Myocyte (in vitro differentiated cells): Measurements from ENCODE around the gene FRAT1. TPM values are rescaled to one million over a fixed set of nuclear protein-coding genes. Genes with fewer than 3 reads are reported as not detected.

Source experiments
- DNase-seq: peaks from one replicate; pipeline ENCODE4 v3.0.0-alpha.2; 2012; ENCODE audit warnings: low read depth
- total RNA-seq: library from RNA; depleted of rRNA; stranded (reverse); fragments of >200 nt; gene quantifications from 2 replicates; pipeline ENCODE4 v1.2.3, GENCODE V29; 2014

FRAT1 gene
- total RNA-seq, 1 donor from 2014 or later: 1.8 TPM

- no peak for DNase-seq
These were observed 46.8 kb downstream of the FRAT1 start for GRCh38 chr10:97365761-97366351.

- DNase-seq: no peak
These were observed 47.5 kb downstream of the FRAT1 start for GRCh38 chr10:97366572-97366971.

- DNase-seq: no peak
These were observed 48.1 kb downstream of the FRAT1 start for GRCh38 chr10:97367126-97367649.

Other genes starting within 250 kb of the FRAT1 start
- 0.03 and 0.05 TPM in 2 replicates for gene SLIT1, start 133.3 kb upstream of the FRAT1 start, total RNA-seq
- 4.7 and 4.8 TPM in 2 replicates for gene ARHGAP19, start 26.6 kb upstream of the FRAT1 start, total RNA-seq
- 6.5 and 7.6 TPM in 2 replicates for gene FRAT2, start 15.5 kb downstream of the FRAT1 start, total RNA-seq
- 25.6 and 26.5 TPM in 2 replicates for gene RRP12, start 82.1 kb downstream of the FRAT1 start, total RNA-seq
- 463 and 464 TPM in 2 replicates for gene PGAM1, start 106.9 kb downstream of the FRAT1 start, total RNA-seq
- 25.1 and 26.8 TPM in 2 replicates for gene EXOSC1, start 126.7 kb downstream of the FRAT1 start, total RNA-seq
- gene ZDHHC16, start 126.9 kb downstream of the FRAT1 start, total RNA-seq: 42.1 and 49.9 TPM in 2 replicates
- 149 and 168 TPM in 2 replicates for gene MMS19, start 179.2 kb downstream of the FRAT1 start, total RNA-seq
- gene UBTD1, start 179.7 kb downstream of the FRAT1 start, total RNA-seq: 81.1 and 95.8 TPM in 2 replicates